CD4-positive, alpha-beta T cell treated with Interleukin-4 for 4 hours (primary cell): Measurements from ENCODE around the gene WIPI1.

Experiments used
- DNase-seq: peaks from one replicate; pipeline ENCODE4 v3.0.0-alpha.2; 2020

The WIPI1 gene

GRCh38 chr17:68437979-68438822 is 19.1 kb downstream of the WIPI1 start:
- peak; percentile 59 for DNase-seq

GRCh38 chr17:68435876-68436842 is 21.1 kb downstream of the WIPI1 start:
- peak; percentile 85 for DNase-seq

- no peak for DNase-seq
Observed at GRCh38 chr17:68435361-68435760, 21.9 kb downstream of the WIPI1 start.

- DNase-seq: no peak
Observed at GRCh38 chr17:68433911-68434508, 23.3 kb downstream of the WIPI1 start.

GRCh38 chr17:68433211-68433610 is 24.1 kb downstream of the WIPI1 start:
- no peak for DNase-seq

- no peak for DNase-seq
Observed at GRCh38 chr17:68432086-68432864, 25.0 kb downstream of the WIPI1 start.

GRCh38 chr17:68431661-68432071 is 25.6 kb downstream of the WIPI1 start:
- DNase-seq: peak; percentile 47

GRCh38 chr17:68431045-68431608 is 26.2 kb downstream of the WIPI1 start:
- DNase-seq: no peak

GRCh38 chr17:68429881-68430280 is 27.4 kb downstream of the WIPI1 start:
- DNase-seq: no peak

- DNase-seq: no peak
Observed at GRCh38 chr17:68428498-68429172, 28.7 kb downstream of the WIPI1 start.

- no peak for DNase-seq
Observed at GRCh38 chr17:68427575-68427974, 29.7 kb downstream of the WIPI1 start.

- DNase-seq: no peak
Observed at GRCh38 chr17:68425979-68426378, 31.3 kb downstream of the WIPI1 start.

GRCh38 chr17:68424861-68425260 is 32.4 kb downstream of the WIPI1 start:
- no peak for DNase-seq

- DNase-seq: no peak
Observed at GRCh38 chr17:68424203-68424602, 33.1 kb downstream of the WIPI1 start.

GRCh38 chr17:68423251-68423650 is 34.0 kb downstream of the WIPI1 start:
- no peak for DNase-seq

GRCh38 chr17:68422821-68423220 is 34.5 kb downstream of the WIPI1 start:
- no peak for DNase-seq

GRCh38 chr17:68421486-68421885 is 35.8 kb downstream of the WIPI1 start:
- no peak for DNase-seq

- no peak for DNase-seq
Observed at GRCh38 chr17:68420065-68420464, 37.2 kb downstream of the WIPI1 start.

- no peak for DNase-seq
Observed at GRCh38 chr17:68418876-68419275, 38.4 kb downstream of the WIPI1 start.

GRCh38 chr17:68417317-68417716 is 40.0 kb downstream of the WIPI1 start:
- no peak for DNase-seq

GRCh38 chr17:68414901-68415300 is 42.4 kb downstream of the WIPI1 start:
- DNase-seq: peak; percentile 18
